GM18907 (cell line): ENCODE data around the gene CASKIN2.
"Not testable (repeated sequence)": the region's sequence is repeated elsewhere in the genome, so short reads cannot be mapped to it uniquely, and the experiment has no call there.

Experiments
- ATAC-seq: cut with Tn5 transposase; IDR thresholded peaks from one replicate; pipeline ENCODE4 v1.9.1; 2021; ENCODE audit warnings: mild to moderate bottlenecking, moderate library complexity; ENCODE audit not compliant: unreplicated experiment

CASKIN2 gene

GRCh38 chr17:75493476-75494129 lies 21.7 kb downstream of the CASKIN2 start:
- ATAC-seq, result no peak

GRCh38 chr17:75492555-75493168 lies 22.7 kb downstream of the CASKIN2 start:
- no peak for ATAC-seq

- ATAC-seq, result no peak
Observed at GRCh38 chr17:75491680-75492079, 23.7 kb downstream of the CASKIN2 start.

- ATAC-seq, result no peak
Observed at GRCh38 chr17:75490953-75491649, 24.2 kb downstream of the CASKIN2 start.

GRCh38 chr17:75490173-75490743 lies 25.1 kb downstream of the CASKIN2 start:
- ATAC-seq, result no peak

GRCh38 chr17:75489511-75489955 lies 25.8 kb downstream of the CASKIN2 start:
- ATAC-seq, result no peak

- no peak for ATAC-seq
Observed at GRCh38 chr17:75488693-75489510, 26.4 kb downstream of the CASKIN2 start.

- no peak for ATAC-seq
Observed at GRCh38 chr17:75487351-75488070, 27.8 kb downstream of the CASKIN2 start.

- ATAC-seq, result no peak
Observed at GRCh38 chr17:75486951-75487350, 28.4 kb downstream of the CASKIN2 start.

- ATAC-seq, result no peak
Observed at GRCh38 chr17:75486151-75486550, 29.2 kb downstream of the CASKIN2 start.

GRCh38 chr17:75485688-75486087 lies 29.6 kb downstream of the CASKIN2 start:
- no peak for ATAC-seq

GRCh38 chr17:75482098-75482942 lies 33.0 kb downstream of the CASKIN2 start:
- no peak for ATAC-seq

GRCh38 chr17:75481194-75482068 lies 33.9 kb downstream of the CASKIN2 start:
- ATAC-seq, result no peak

- ATAC-seq, result no peak
Observed at GRCh38 chr17:75480281-75480680, 35.1 kb downstream of the CASKIN2 start.

- ATAC-seq, result no peak
Observed at GRCh38 chr17:75478508-75478907, 36.8 kb downstream of the CASKIN2 start.

GRCh38 chr17:75477490-75477862 lies 37.9 kb downstream of the CASKIN2 start:
- not testable (repeated sequence) for ATAC-seq

- no peak for ATAC-seq
Observed at GRCh38 chr17:75476752-75477489, 38.4 kb downstream of the CASKIN2 start.

GRCh38 chr17:75476271-75476671 lies 39.1 kb downstream of the CASKIN2 start:
- ATAC-seq, result no peak
